ACHN (cell line): ENCODE data around the gene GALNTL6.
A peak's percentile ranks its signal among the peaks of the same experiment; 100 is the strongest.

ENCODE experiments used
- DNase-seq: peaks from one replicate; pipeline ENCODE4 v3.0.0-alpha.2; 2015
- in situ Hi-C: cut with HindIII; loops from 2 replicates; pipeline ENCODE4 v1.10.0; 2017; ENCODE audit warnings: low sequenced_read_pairs, low pct_ligation_motif_present, low pct_unique_long_range_greater_than_20kb

Gene GALNTL6

DNA sequence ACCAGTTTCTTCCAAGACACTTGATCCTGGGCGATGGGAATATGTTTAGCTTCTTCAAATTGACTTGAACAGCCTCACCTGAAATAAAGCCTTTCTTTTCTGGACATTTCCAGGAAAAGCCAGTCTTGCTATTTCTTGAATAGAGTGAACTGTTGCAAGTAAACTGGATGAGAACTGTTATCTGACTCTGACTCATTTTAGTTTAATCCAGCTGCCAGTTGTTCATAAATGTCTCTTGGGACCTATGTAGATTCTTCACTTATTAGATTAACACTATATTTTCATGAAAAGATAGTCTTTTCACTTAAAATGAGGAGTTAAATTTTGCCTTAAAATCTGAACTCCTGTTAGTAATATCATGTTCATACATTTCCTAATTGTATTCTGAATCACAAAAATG, 740.0 kb downstream of the GALNTL6 start:
- in situ Hi-C loops: no loop called here
- no peak for DNase-seq

DNA sequence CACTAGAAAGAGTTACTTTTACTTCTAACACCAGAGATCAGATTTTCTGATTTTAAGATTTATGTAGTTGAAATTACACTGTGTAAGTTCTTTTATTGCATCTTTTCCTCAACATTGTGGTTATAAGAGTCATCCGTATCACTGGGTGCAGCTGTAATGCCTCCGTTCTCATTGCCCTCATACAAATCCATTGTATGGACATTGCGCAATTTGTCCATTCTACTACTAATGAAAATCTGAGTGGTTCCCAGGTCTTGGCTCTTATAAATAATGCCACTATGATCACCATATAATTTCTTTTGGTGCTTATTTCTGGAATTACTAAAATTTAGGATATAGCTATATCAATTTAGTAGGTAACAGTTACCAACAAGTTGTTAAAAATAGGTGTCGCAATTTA, 741.4 kb downstream of the GALNTL6 start:
- in situ Hi-C loops: no loop called here

DNA sequence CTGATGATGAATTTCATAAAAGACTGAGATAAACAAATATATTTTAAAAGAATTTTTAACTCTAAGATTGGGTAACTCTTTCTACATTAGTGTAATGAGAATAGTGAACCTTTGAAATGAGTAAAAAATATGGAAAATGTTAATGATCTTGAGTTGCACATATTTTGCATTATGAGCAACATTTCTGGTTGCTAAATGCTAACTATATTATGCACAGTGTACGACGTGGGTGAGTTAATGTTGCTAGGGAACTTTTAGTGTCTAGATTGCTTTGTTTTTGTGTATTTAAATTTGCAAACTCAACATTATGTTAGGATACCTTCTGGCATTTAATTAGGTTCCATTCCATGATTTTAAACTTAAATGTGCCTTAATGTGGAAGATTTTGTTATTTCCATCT, 742.5 kb downstream of the GALNTL6 start:
- no peak for DNase-seq
- in situ Hi-C loops: no loop called here

More for the DNA sequence above, 741.4 kb downstream of the GALNTL6 start:
- no peak for DNase-seq

GRCh38 chr4:172573899-172574298, 760.7 kb downstream of the GALNTL6 start:
- in situ Hi-C loops: no loop called here
- no peak for DNase-seq

- in situ Hi-C loops: no loop called here
These were observed 765.5 kb downstream of the GALNTL6 start for GRCh38 chr4:172578712-172579111.

DNA sequence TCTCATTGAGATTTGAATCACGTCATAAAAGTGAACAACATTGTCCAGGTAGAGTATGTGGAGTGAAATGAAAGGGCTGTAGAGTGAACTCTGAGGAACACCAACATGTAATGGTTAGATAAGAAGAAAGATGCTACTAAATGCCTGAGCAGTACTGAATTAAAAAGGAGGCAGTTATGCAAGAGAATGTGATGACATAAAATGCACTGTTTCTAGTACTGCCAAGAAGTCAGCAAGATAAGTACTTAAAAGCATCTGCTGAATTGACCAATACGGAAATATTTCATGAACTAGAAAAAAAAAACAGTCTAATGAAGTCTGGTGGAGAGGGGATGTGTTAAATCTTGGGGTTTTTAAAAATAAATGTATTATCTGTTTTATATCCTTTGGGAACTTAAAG, 771.6 kb downstream of the GALNTL6 start:
- no peak for DNase-seq
- in situ Hi-C loops: no loop called here

More at GRCh38 chr4:172578712-172579111, 765.5 kb downstream of the GALNTL6 start:
- no peak for DNase-seq

GRCh38 chr4:172596206-172596605, 783.0 kb downstream of the GALNTL6 start:
- in situ Hi-C loops: no loop called here
- DNase-seq: peak; percentile 2

DNA sequence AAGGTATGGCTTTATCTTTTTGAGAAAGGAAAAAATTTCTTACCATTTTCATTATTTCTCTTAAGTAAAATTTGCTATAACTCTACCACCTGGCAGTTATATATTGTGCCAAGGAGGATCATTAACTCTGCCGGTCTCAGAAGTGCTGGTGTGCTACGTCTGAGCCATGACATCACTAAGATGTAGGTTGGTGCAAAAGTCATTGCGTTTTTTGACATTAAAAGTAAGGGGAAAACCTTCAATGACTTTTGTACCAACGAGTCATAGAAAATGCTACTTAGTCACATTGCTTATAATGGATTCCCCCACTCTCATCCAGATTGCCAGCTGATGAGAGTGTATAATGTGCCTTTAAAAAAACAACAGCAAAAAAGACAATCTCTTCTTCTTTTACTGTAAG, 786.4 kb downstream of the GALNTL6 start:
- in situ Hi-C loops: no loop called here
- no peak for DNase-seq

GRCh38 chr4:172601195-172601594, 788.0 kb downstream of the GALNTL6 start:
- in situ Hi-C loops: no loop called here
- DNase-seq: no peak

DNA sequence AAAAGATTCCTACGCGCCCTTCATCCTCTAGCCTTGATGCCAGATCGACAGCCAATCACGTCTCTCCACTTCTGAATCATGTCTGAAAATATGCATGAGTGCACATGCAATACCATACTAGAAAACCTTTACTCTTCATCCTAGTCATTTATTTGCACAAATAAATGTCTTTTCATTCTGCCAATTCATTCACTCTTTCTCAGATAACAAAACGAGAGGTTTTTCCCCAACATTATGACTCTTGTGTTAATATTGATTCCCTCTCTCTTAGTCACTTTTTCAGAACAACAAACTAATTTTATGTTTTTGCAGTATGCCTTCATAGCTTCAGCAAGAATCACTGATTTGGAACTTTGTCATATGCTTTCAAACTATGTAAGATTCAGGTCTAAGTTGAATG, 806.0 kb downstream of the GALNTL6 start:
- DNase-seq: no peak
- in situ Hi-C loops: no loop called here

- DNase-seq: no peak
- in situ Hi-C loops: no loop called here
These were observed 806.6 kb downstream of the GALNTL6 start for GRCh38 chr4:172619798-172620197.

- DNase-seq: no peak
- in situ Hi-C loops: no loop called here
These were observed 815.1 kb downstream of the GALNTL6 start for GRCh38 chr4:172628263-172628662.

DNA sequence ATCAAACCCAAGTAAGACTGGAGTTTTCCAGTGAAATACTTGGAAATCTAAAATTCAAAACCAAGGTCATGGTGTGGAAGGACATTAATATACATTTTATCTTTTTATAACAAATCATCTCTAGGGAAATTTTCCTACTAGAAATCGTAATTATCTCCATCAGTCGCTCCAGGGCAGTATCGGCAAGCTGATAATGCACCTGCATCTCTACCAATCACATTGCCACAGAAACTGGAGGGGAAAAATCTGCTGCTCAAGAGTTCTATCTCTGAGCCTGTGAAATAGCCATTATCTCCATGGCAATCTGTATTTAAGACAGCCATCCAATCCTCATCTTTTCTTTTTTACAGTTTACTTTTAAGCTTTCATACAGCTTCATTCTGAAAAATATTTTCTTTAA, 817.1 kb downstream of the GALNTL6 start:
- in situ Hi-C loops: no loop called here

GRCh38 chr4:172631832-172632231, 818.6 kb downstream of the GALNTL6 start:
- no peak for DNase-seq
- in situ Hi-C loops: no loop called here

More for the DNA sequence above, 817.1 kb downstream of the GALNTL6 start:
- DNase-seq: no peak

- in situ Hi-C loops: no loop called here
- no peak for DNase-seq
These were observed 835.3 kb downstream of the GALNTL6 start for GRCh38 chr4:172648471-172648870.

DNA sequence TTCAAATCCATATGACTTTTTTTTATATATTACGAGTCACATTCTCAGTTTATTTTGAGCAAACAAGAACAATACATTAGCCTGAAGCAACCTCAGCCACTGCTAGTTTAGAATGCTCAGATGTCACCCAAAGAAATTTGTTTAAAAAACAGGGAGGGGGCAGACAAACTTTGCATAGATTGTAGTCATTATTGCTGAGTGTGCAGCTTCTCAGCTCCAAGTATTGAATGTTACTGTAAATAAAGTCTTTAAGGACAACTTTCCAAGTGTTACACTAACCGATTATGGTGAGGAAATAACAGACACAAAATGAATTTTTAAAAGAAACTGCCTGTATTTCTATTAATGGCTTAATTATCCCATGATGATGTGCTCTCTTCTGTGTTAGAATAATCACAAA, 835.9 kb downstream of the GALNTL6 start:
- in situ Hi-C loops: no loop called here

GRCh38 chr4:172650758-172651530, 837.7 kb downstream of the GALNTL6 start:
- in situ Hi-C loops: no loop called here
- DNase-seq: no peak

More for the DNA sequence above, 835.9 kb downstream of the GALNTL6 start:
- DNase-seq: no peak

DNA sequence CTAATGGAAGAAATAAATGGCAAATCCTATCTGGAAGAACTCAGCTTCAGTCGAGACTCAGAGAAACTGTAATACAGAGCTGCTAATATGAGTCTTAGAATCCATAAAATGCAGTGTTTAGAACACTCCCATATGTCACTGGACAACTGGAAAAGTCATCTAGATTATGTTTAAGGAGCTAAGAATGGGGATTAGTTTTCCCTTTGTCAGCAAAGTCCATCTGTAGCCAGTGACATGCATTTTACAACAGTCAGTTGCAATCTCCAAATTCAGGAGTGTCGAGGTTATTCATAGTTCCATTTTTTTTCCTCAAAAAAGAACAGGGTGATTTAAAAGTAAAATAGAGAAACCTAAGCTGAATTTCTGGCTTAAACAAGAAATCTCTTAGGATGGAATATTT, 838.8 kb downstream of the GALNTL6 start:
- no peak for DNase-seq
- in situ Hi-C loops: no loop called here

- no peak for DNase-seq
- in situ Hi-C loops: no loop called here
These were observed 839.2 kb downstream of the GALNTL6 start for GRCh38 chr4:172652369-172652768.

DNA sequence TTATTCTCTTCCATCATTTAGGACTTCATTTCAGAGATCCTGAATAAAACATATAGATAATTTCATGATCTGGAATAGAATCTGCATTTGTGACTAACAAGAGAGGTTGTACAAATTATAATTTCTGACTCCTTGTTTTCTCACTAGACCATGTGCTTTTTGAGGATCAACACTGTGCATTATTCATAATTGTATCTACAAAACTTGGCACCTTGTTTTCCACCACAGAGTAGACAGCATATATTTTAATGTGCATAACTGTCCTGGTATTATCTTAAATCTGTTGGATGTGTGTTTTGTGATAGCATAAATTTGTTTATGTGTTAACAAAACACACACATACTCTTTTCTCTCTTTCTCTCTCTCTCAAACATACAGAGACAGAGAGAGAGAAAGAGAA, 840.5 kb downstream of the GALNTL6 start:
- DNase-seq: no peak
- in situ Hi-C loops: no loop called here
